HepG2 (cell line): ENCODE data around the gene SCUBE1. TPM values are rescaled to one million over a fixed set of nuclear protein-coding genes. Genes with fewer than 3 reads are reported as not detected.

Experiments used
- CCAR2 ChIP-seq: fragments of 200-400 bp; formaldehyde crosslinking; optimal IDR thresholded peaks from 2 replicates; pipeline ENCODE3; 2018; ENCODE audit warnings: low read depth, mild to moderate bottlenecking, low read length, moderate library complexity
- CREM ChIP-seq, 2 experiments: sonication (generic) in 1 of 2; formaldehyde crosslinking in 1 of 2; IDR thresholded peaks; 2 replicates each; pipeline versions ENCODE4 v1.4.0 to v1.6.1; 2016 to 2020; ENCODE audit warnings: antibody characterized with exemption in 1 of 2, mild to moderate bottlenecking in 1 of 2, missing genetic modification reagents in 1 of 2
- ELF3 ChIP-seq: IDR thresholded peaks from 2 replicates; pipeline ENCODE4 v1.6.1; 2016; ENCODE audit warnings: missing genetic modification reagents, missing compliant biosample characterization
- EP300 ChIP-seq, 3 experiments: sonication (generic) in 1 of 3; formaldehyde crosslinking in 1 of 3; IDR thresholded peaks; 2 replicates each; pipeline versions ENCODE4 v1.5.1 to v1.6.1; 2011 to 2020; ENCODE audit warnings: low read depth in 2 of 3, low read length in 2 of 3, borderline replicate concordance in 1 of 3, improper control_type of control experiment in 1 of 3, mild to moderate bottlenecking in 1 of 3, missing genetic modification reagents in 1 of 3, moderate library complexity in 1 of 3
- FOSL2 ChIP-seq: sonication (generic); formaldehyde crosslinking; IDR thresholded peaks from 2 replicates; pipeline ENCODE4 v1.4.0; 2020; ENCODE audit warnings: missing genetic modification reagents
- HDAC1 ChIP-seq: sonication (generic); formaldehyde crosslinking; IDR thresholded peaks from 2 replicates; pipeline ENCODE4 v1.5.1; 2020; ENCODE audit warnings: mild to moderate bottlenecking, missing genetic modification reagents
- HMG20A ChIP-seq: IDR thresholded peaks from 2 replicates; pipeline ENCODE4 v1.6.1; 2016; ENCODE audit warnings: borderline replicate concordance
- HMG20B ChIP-seq: conservative IDR thresholded peaks from 2 replicates; pipeline ENCODE4 v1.6.1; 2016; ENCODE audit warnings: missing genetic modification reagents, missing compliant biosample characterization
- KAT8 ChIP-seq: IDR thresholded peaks from 2 replicates; pipeline ENCODE4 v1.6.1; 2016; ENCODE audit warnings: missing genetic modification reagents, missing compliant biosample characterization
- MED13 ChIP-seq: sonication (generic); formaldehyde crosslinking; IDR thresholded peaks from 2 replicates; pipeline ENCODE4 v1.5.0; 2020; ENCODE audit warnings: missing genetic modification reagents
- NCOR1 ChIP-seq: fragments of 200-600 bp; sonication (generic); IDR thresholded peaks from 2 replicates; pipeline ENCODE4 v1.7.0; 2017; ENCODE audit warnings: antibody characterized with exemption, low read length, borderline replicate concordance
- NONO ChIP-seq, 2 experiments: fragments of 450-650 bp in 1 of 2; sonication (generic) in 1 of 2; formaldehyde crosslinking in 1 of 2; IDR thresholded peaks in 1 of 2; conservative IDR thresholded peaks in 1 of 2; 2 replicates each; pipeline versions ENCODE4 v1.6.1 to v1.8.0; 2017 to 2022; ENCODE audit warnings: mild to moderate bottlenecking in 1 of 2, missing genetic modification reagents in 1 of 2, moderate library complexity in 1 of 2
- NR2C2 ChIP-seq: sonication (generic); formaldehyde crosslinking; IDR thresholded peaks from 2 replicates; pipeline ENCODE4 v1.4.0; 2020; ENCODE audit warnings: missing genetic modification reagents, mild to moderate bottlenecking, moderate library complexity, borderline replicate concordance
- RXRB ChIP-seq: IDR thresholded peaks from 2 replicates; pipeline ENCODE4 v1.6.1; 2016; ENCODE audit warnings: borderline replicate concordance, missing genetic modification reagents, missing compliant biosample characterization
- THAP11 ChIP-seq: IDR thresholded peaks from 2 replicates; pipeline ENCODE4 v1.6.1; 2016; ENCODE audit warnings: missing biosample characterization, missing genetic modification reagents
- ZBTB14 ChIP-seq: sonication (generic); formaldehyde crosslinking; IDR thresholded peaks from 2 replicates; pipeline ENCODE4 v1.4.0; 2020; ENCODE audit warnings: missing genetic modification reagents
- ZNF326 ChIP-seq: sonication (generic); formaldehyde crosslinking; IDR thresholded peaks from 2 replicates; pipeline ENCODE4 v1.4.0; 2020; ENCODE audit warnings: missing genetic modification reagents, borderline replicate concordance
- ZNF510 ChIP-seq: sonication (generic); formaldehyde crosslinking; IDR thresholded peaks from 2 replicates; pipeline ENCODE4 v1.4.0; 2020; ENCODE audit warnings: low read depth, mild to moderate bottlenecking, missing genetic modification reagents
- ZSCAN25 ChIP-seq: sonication (generic); formaldehyde crosslinking; IDR thresholded peaks from 2 replicates; pipeline ENCODE4 v1.8.0; 2022; ENCODE audit warnings: mild to moderate bottlenecking, missing genetic modification reagents
- polyA plus RNA-seq, 8 experiments: library from polyadenylated mRNA; depleted of rRNA in 3 of 8; stranded (reverse) in 7 of 8; unstranded in 1 of 8; fragments of >200 nt; fragmentation: Illumina TruSeq in 4 of 8; extraction: Trizol in 4 of 8; gene quantifications; 2 replicates each; pipeline versions ENCODE4 v1.2.1 to v1.2.3, GENCODE V29; 2011 to 2016; ENCODE audit warnings: low read depth in 4 of 8, missing spikeins in 1 of 8, mixed read lengths in 1 of 8; ENCODE audit not compliant: insufficient read depth in 1 of 8
- total RNA-seq, 5 experiments: library from RNA; depleted of rRNA; stranded (reverse); fragments of >200 nt; fragmentation: Illumina TruSeq; extraction: Trizol; gene quantifications; 2 replicates each; pipeline ENCODE4 v1.2.3, GENCODE V29; 2016; ENCODE audit warnings: low read depth in 1 of 5
- TF ChIP-seq, protein P1 (sequence below): IDR thresholded peaks from 2 replicates; pipeline ENCODE4 v1.4.0; 2020; ENCODE audit warnings: mild to moderate bottlenecking, missing genetic modification reagents
- TF ChIP-seq, protein P2 (sequence below): sonication (generic); formaldehyde crosslinking; IDR thresholded peaks from 2 replicates; pipeline ENCODE4 v1.5.1; 2020; ENCODE audit warnings: missing genetic modification reagents, mild to moderate bottlenecking, borderline replicate concordance

The SCUBE1 gene
- total and polyA plus RNA-seq, 2 of the 13 experiments (the other 11 are each of a cell fraction or from before 2014, with no cell fraction given): under 0.01 to 0.05 TPM

DNA sequence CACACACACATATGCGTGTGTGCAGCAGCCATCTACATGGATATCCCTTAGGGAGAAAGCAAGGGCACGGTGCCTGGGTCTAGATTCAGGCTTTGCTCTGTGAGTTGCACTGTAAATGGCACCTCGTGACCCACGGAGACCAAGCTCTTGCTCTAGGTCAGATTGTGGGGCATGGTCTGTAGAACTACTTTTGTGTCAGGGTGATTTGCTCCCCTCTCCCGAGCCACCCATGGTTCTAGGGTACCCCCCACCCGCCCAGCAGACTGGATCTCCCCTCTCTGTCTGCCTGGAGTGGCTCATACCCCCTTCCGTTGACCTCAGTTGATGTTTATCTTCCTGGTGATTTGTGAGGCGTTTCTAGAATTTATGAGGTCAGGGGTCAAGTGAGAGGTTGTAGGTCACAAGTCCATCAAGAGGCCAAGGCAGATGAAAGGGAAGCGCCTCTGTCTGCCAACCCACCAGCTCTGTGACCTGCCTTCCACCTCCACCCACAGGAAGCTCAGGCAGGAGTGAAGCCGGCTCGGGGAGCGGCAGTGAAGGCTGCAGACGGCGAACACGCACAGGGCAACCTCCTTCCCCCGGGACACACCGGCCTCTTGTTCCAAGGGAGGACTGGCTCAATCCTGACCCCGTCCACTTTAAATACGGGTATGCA is 80.1 kb downstream of the SCUBE1 start (continued):
- TF ChIP-seq, protein P1, sequence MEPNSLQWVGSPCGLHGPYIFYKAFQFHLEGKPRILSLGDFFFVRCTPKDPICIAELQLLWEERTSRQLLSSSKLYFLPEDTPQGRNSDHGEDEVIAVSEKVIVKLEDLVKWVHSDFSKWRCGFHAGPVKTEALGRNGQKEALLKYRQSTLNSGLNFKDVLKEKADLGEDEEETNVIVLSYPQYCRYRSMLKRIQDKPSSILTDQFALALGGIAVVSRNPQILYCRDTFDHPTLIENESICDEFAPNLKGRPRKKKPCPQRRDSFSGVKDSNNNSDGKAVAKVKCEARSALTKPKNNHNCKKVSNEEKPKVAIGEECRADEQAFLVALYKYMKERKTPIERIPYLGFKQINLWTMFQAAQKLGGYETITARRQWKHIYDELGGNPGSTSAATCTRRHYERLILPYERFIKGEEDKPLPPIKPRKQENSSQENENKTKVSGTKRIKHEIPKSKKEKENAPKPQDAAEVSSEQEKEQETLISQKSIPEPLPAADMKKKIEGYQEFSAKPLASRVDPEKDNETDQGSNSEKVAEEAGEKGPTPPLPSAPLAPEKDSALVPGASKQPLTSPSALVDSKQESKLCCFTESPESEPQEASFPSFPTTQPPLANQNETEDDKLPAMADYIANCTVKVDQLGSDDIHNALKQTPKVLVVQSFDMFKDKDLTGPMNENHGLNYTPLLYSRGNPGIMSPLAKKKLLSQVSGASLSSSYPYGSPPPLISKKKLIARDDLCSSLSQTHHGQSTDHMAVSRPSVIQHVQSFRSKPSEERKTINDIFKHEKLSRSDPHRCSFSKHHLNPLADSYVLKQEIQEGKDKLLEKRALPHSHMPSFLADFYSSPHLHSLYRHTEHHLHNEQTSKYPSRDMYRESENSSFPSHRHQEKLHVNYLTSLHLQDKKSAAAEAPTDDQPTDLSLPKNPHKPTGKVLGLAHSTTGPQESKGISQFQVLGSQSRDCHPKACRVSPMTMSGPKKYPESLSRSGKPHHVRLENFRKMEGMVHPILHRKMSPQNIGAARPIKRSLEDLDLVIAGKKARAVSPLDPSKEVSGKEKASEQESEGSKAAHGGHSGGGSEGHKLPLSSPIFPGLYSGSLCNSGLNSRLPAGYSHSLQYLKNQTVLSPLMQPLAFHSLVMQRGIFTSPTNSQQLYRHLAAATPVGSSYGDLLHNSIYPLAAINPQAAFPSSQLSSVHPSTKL: peak; percentile 68
- TF ChIP-seq HMG20B (peak; percentile 81; the same call in 1 of the 2 replicates), MED13 (CRISPR knock-in tag) (0 out of 2 replicates have a peak, but pooled peaks have one; percentile 24), CCAR2 (peak; percentile 49), ZSCAN25 (CRISPR knock-in tag) (peak; percentile 87), ZNF326 (no peak), NR2C2 (peak; percentile 97), THAP11 (0 out of 2 replicates have a peak, but pooled peaks have one; percentile 41), ELF3 (CRISPR knock-in tag) (0 out of 2 replicates have a peak, but pooled peaks have one; percentile 24), FOSL2 (CRISPR knock-in tag) (peak; percentile 41), ZBTB14 (CRISPR knock-in tag) (no peak), NONO (IDR thresholded peaks at IDR 0.05) (no peak), NONO (CRISPR knock-in tag; conservative IDR thresholded peaks at IDR 0.05) (peak; percentile 59), HDAC1 (CRISPR knock-in tag) (peak; percentile 60; the same call in 1 of the 2 replicates), EP300 (IDR thresholded peaks at IDR 0.05; ENCODE audit: low read depth in 2 of 2, low read length in 2 of 2) (peak in 1 of 2 experiments; percentile 79; a peak in 2 of 4 replicates), EP300 (CRISPR knock-in tag; IDR thresholded peaks at IDR 0.05; ENCODE audit: borderline replicate concordance) (peak; percentile 15; the same call in 1 of the 2 replicates), CREM (IDR thresholded peaks at IDR 0.05) (peak; percentile 62; the same call in 1 of the 2 replicates), CREM (CRISPR knock-in tag; IDR thresholded peaks at IDR 0.05) (no peak), ZNF510 (CRISPR knock-in tag) (no peak), HMG20A (CRISPR knock-in tag) (peak; percentile 82; the same call in 1 of the 2 replicates), RXRB (CRISPR knock-in tag) (peak; percentile 81), NCOR1 (peak; percentile 55; the same call in 1 of the 2 replicates), KAT8 (CRISPR knock-in tag) (peak; percentile 31; the same call in 1 of the 2 replicates)
- TF ChIP-seq, protein P2, sequence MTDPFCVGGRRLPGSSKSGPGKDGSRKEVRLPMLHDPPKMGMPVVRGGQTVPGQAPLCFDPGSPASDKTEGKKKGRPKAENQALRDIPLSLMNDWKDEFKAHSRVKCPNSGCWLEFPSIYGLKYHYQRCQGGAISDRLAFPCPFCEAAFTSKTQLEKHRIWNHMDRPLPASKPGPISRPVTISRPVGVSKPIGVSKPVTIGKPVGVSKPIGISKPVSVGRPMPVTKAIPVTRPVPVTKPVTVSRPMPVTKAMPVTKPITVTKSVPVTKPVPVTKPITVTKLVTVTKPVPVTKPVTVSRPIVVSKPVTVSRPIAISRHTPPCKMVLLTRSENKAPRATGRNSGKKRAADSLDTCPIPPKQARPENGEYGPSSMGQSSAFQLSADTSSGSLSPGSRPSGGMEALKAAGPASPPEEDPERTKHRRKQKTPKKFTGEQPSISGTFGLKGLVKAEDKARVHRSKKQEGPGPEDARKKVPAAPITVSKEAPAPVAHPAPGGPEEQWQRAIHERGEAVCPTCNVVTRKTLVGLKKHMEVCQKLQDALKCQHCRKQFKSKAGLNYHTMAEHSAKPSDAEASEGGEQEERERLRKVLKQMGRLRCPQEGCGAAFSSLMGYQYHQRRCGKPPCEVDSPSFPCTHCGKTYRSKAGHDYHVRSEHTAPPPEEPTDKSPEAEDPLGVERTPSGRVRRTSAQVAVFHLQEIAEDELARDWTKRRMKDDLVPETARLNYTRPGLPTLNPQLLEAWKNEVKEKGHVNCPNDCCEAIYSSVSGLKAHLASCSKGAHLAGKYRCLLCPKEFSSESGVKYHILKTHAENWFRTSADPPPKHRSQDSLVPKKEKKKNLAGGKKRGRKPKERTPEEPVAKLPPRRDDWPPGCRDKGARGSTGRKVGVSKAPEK (CRISPR knock-in tag): no peak
